ENCODE results near the gene CDK15. TPM values are rescaled to one million over a fixed set of nuclear protein-coding genes. Genes with fewer than 3 reads are reported as not detected.

CDK15 gene
- total RNA-seq, 1 experiment from 2014 or later: not detected

DNA sequence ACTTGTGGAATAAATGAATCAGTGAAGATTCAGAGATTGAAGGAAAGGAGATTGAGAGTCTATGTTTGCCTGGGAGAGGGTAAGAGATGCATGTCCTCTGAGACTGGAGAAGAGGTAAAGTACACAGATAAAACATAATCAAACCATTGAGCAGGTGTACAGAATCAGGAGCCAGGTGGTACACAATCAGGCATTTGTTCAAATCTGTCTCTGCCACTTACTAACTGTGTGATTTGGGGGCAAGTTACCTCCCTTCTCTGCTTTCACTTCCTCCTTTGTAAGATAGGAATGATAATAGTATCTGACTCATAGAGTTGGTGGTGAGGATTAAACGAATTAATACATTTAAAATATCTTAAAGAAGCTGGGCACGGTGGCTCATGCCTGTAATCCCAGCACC is 94.0 kb downstream of the CDK15 start:
- Histone ChIP-seq H3K27ac (no peak overlapping the region), H3K4me2 (no peak overlapping the region), H2AFZ (no peak overlapping the region), H3K9me3 (ENCODE audit: insufficient read depth, low read depth) (no peaks in the 10 kb centered on the region), H3K79me2 (ENCODE audit: low read depth) (no peaks in the 10 kb centered on the region), H3K9me2 (ENCODE audit: insufficient read depth) (no peaks in the 10 kb centered on the region), H3K4me3 (no peak overlapping the region), H4K20me1 (ENCODE audit: insufficient read depth) (no peaks in the 10 kb centered on the region), H3K27me3 (ENCODE audit: insufficient read depth, low read depth) (no peaks in the 10 kb centered on the region), H3K36me3 (ENCODE audit: low read depth) (no peaks in the 10 kb centered on the region), H3K4me1 (replicated peaks; ENCODE audit: insufficient read depth) (no peaks in the 10 kb centered on the region; the same call in 1 of the 2 replicates), H3F3A (ENCODE audit: insufficient read depth, low read depth) (0 out of 2 replicates have a peak, but pooled peaks cover 7% of the 10 kb centered on the region)
- POLR2A ChIA-PET (ENCODE audit: unreplicated experiment): no interaction called here
- DNase-seq: peak in 1 of 2 experiments; percentile 71
- TF ChIP-seq, protein P1, sequence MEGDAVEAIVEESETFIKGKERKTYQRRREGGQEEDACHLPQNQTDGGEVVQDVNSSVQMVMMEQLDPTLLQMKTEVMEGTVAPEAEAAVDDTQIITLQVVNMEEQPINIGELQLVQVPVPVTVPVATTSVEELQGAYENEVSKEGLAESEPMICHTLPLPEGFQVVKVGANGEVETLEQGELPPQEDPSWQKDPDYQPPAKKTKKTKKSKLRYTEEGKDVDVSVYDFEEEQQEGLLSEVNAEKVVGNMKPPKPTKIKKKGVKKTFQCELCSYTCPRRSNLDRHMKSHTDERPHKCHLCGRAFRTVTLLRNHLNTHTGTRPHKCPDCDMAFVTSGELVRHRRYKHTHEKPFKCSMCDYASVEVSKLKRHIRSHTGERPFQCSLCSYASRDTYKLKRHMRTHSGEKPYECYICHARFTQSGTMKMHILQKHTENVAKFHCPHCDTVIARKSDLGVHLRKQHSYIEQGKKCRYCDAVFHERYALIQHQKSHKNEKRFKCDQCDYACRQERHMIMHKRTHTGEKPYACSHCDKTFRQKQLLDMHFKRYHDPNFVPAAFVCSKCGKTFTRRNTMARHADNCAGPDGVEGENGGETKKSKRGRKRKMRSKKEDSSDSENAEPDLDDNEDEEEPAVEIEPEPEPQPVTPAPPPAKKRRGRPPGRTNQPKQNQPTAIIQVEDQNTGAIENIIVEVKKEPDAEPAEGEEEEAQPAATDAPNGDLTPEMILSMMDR (conservative IDR thresholded peaks at IDR 0.05): no peak
- no peak for TF ChIP-seq EZH2 (IDR thresholded peaks at IDR 0.05; ENCODE audit: low read depth)
- BruUV-seq (replicated peaks): no TSS peak
- CTCF ChIA-PET: no interaction called here
- intact Hi-C loops (cut with micrococcal nuclease; ENCODE audit: unreplicated experiment): no loop called here

DNA sequence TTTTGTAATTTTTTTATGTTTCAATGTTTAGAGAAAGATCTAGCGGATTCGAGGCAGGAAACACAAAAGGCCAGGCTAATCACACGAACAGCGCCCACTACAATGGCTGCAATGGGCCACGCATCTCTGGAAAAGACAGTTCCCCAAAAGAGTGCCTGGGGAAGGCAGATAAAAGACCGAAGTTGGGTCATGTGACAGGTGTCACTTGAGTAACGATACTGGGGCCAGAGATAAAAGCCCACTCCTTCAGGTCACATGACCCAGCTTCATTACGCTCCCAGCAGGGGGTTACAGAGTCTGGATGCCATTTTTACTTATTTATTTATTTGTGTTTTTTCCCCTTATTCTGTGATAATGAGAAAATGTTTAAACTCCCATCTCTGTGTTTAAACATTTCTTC is 95.4 kb downstream of the CDK15 start:
- Histone ChIP-seq H3K4me3 (no peak overlapping the region), H3K4me1 (replicated peaks; ENCODE audit: insufficient read depth) (no peaks in the 10 kb centered on the region; the same call in 1 of the 2 replicates), H3K4me2 (no peak overlapping the region), H4K20me1 (ENCODE audit: insufficient read depth) (no peaks in the 10 kb centered on the region), H3K36me3 (ENCODE audit: low read depth) (no peaks in the 10 kb centered on the region), H3K9me3 (ENCODE audit: insufficient read depth, low read depth) (no peaks in the 10 kb centered on the region), H3K9me2 (ENCODE audit: insufficient read depth) (no peaks in the 10 kb centered on the region), H3F3A (ENCODE audit: insufficient read depth, low read depth) (0 out of 2 replicates have a peak, but pooled peaks cover 7% of the 10 kb centered on the region), H3K27me3 (ENCODE audit: insufficient read depth, low read depth) (no peaks in the 10 kb centered on the region), H2AFZ (no peak overlapping the region), H3K27ac (no peak overlapping the region), H3K79me2 (ENCODE audit: low read depth) (no peaks in the 10 kb centered on the region)
- CTCF ChIA-PET: no interaction called here
- POLR2A ChIA-PET (ENCODE audit: unreplicated experiment): no interaction called here
- BruUV-seq (replicated peaks): no TSS peak
- TF ChIP-seq, protein P1 (conservative IDR thresholded peaks at IDR 0.05): no peak
- TF ChIP-seq EZH2 (IDR thresholded peaks at IDR 0.05; ENCODE audit: low read depth): no peak
- intact Hi-C loops (cut with micrococcal nuclease; ENCODE audit: unreplicated experiment): no loop called here
- DNase-seq: no peak

DNA sequence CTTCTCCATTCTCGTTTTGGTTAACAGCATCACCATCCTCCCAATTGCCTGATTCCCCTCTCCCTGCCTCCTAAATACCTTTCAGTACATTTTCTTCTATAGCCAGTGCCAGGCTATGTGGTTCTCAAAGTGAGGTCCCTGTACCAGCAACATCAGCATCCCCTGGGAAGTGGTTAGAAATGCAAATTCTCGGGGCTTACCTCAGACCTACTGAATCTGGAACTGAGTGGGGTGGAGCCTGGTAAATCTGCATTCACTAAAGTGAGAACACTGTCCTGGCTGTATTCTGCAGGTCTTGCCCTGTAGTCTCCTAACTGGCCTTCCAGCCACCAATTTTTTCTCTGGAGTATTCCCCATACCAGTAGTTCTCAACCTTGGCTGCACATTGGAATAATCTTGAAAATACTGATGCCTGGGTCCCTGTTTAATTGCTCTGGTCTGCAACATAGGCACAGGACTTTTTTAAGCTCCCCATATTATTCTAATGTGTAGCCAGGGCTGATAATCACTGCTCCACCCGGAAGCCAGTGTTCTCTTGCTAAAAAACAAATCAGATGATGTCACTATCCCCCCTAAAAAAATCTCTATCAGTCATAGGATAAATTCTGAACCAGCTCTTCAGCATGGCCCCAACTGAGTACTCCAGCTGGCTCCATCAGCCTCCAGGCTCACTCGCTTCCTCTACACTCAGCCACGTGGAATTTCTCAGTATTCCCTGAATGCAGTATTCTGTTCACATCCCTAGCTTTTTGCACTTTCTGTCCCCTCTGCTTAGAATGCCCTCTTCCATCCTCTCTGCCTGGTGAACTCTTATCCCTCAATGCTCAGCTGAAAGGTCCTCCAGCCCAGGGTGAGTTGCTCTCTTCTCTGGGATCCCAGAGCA is 98.4 kb downstream of the CDK15 start:
- Histone ChIP-seq H2AFZ (no peak overlapping the region), H3K9me3 (ENCODE audit: insufficient read depth, low read depth) (no peaks in the 10 kb centered on the region), H4K20me1 (ENCODE audit: insufficient read depth) (no peaks in the 10 kb centered on the region), H3F3A (ENCODE audit: insufficient read depth, low read depth) (0 out of 2 replicates have a peak, but pooled peaks cover 7% of the 10 kb centered on the region), H3K27ac (no peak overlapping the region), H3K4me3 (no peak overlapping the region), H3K4me1 (replicated peaks; ENCODE audit: insufficient read depth) (no peaks in the 10 kb centered on the region; the same call in 1 of the 2 replicates), H3K4me2 (no peak overlapping the region), H3K79me2 (ENCODE audit: low read depth) (no peaks in the 10 kb centered on the region), H3K9me2 (ENCODE audit: insufficient read depth) (no peaks in the 10 kb centered on the region), H3K36me3 (ENCODE audit: low read depth) (no peaks in the 10 kb centered on the region), H3K27me3 (ENCODE audit: insufficient read depth, low read depth) (no peaks in the 10 kb centered on the region)
- TF ChIP-seq, protein P1 (conservative IDR thresholded peaks at IDR 0.05): no peak
- no peak for TF ChIP-seq EZH2 (IDR thresholded peaks at IDR 0.05; ENCODE audit: low read depth)
- intact Hi-C loops (cut with micrococcal nuclease; ENCODE audit: unreplicated experiment): no loop called here
- ChIA-PET CTCF (no interaction called here), POLR2A (ENCODE audit: unreplicated experiment) (no interaction called here)
- BruUV-seq (replicated peaks): no TSS peak
- DNase-seq: no peak

Data from PC-9 (cell line).